NT2/D1 (cell line): Measurements from ENCODE around the gene SCG5.

Source experiments
- SUZ12 ChIP-seq: IDR thresholded peaks from 2 replicates; pipeline ENCODE4 v1.6.1; 2011; ENCODE audit not compliant: insufficient read length, insufficient read depth; ENCODE audit errors: extremely low read depth
- YY1 ChIP-seq: IDR thresholded peaks from 2 replicates; pipeline ENCODE4 v1.6.1; 2011; ENCODE audit not compliant: insufficient read length, insufficient read depth
- ZNF274 ChIP-seq: IDR thresholded peaks from 2 replicates; pipeline ENCODE4 v1.6.1; 2011; ENCODE audit warnings: mild to moderate bottlenecking, low read depth, low read length

DNA sequence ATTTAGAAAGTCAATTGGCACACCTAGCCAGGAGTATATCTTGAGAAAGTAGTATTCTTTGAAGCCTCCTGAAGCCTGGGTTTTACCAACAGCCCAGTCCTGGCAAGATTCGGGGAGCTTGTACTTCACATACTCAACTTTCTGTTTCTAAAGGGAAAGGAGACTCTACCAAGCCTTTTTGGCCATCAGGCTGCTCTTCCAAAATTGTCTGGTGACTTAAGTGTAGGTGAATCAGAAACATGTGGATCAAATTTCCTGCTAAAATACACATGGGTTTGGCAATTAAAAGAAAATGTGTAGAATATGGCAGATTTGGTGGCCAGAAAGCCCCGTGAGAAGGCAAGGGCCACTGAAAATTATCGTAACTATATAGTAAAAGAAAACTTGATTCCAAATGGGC is 60.4 kb downstream of the SCG5 start:
- no peak for TF ChIP-seq ZNF274
- no peak for TF ChIP-seq SUZ12
- no peak for TF ChIP-seq YY1
